ENCODE data around the gene ZNF500. TPM values are rescaled to one million over a fixed set of nuclear protein-coding genes. Genes with fewer than 3 reads are reported as not detected.
A peak's percentile ranks its signal among the peaks of the same experiment; 100 is the strongest.

The ZNF500 gene
- total RNA-seq, 1 donor from 2014 or later = 5.4 TPM

DNA sequence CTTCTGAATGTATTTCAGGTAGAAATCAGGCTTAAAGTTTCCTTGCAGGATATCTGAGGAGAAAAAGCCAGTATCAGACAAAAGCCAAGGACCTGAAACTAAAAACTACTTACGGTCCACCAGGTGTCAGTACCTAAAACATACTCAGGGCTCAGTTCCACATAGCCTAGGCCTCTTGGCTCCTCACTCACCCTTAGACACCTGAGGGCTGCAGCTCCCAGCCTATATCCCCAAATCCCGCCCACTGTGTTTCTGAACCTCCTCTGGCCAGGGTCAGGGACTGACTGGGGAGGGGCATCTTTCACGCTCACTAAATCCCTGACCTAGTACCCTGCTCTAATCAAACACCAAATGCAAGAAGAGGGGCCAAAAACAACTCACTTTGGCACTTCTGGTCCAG, 44.3 kb upstream of the ZNF500 start:
- peaks cover 97% of the 10 kb centered on the region for H3K36me3 ChIP-seq
- H3K27ac ChIP-seq (replicated peaks) = peak overlapping the region; percentile 93
- TF ChIP-seq, protein P1, sequence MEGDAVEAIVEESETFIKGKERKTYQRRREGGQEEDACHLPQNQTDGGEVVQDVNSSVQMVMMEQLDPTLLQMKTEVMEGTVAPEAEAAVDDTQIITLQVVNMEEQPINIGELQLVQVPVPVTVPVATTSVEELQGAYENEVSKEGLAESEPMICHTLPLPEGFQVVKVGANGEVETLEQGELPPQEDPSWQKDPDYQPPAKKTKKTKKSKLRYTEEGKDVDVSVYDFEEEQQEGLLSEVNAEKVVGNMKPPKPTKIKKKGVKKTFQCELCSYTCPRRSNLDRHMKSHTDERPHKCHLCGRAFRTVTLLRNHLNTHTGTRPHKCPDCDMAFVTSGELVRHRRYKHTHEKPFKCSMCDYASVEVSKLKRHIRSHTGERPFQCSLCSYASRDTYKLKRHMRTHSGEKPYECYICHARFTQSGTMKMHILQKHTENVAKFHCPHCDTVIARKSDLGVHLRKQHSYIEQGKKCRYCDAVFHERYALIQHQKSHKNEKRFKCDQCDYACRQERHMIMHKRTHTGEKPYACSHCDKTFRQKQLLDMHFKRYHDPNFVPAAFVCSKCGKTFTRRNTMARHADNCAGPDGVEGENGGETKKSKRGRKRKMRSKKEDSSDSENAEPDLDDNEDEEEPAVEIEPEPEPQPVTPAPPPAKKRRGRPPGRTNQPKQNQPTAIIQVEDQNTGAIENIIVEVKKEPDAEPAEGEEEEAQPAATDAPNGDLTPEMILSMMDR (IDR thresholded peaks at IDR 0.05; ENCODE audit: borderline replicate concordance) = no peak
- no peaks in the 10 kb centered on the region for H3K9me3 ChIP-seq (replicated peaks)
- no peaks in the 10 kb centered on the region for H3K27me3 ChIP-seq (ENCODE audit: low read depth)
- H3K4me1 ChIP-seq = peaks cover 28% of the 10 kb centered on the region
- intact Hi-C loops (cut with micrococcal nuclease) = no loop called here
- no peak for DNase-seq
- no peak overlapping the region for H3K4me3 ChIP-seq

DNA sequence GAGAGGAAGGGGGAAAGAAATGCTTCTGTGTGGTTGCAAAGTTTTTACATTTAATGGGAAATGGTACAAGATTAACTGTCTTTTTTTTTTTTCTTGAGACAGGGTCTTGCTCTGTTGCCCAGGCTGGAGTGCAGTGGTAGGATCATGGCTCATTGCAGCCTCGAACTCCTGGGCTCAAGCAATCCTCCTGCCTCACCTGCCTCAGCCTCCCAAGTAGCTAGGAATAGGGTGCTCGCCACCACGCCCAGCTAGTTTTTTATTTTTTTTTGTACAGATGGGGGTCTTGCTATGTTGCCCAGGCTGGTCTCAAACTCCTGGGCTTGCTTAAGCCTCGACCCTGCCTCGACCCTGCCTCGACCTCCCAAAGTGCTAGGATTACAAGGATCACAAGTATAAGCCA, 39.3 kb upstream of the ZNF500 start:
- Histone ChIP-seq H3K36me3 (peaks cover 69% of the 10 kb centered on the region), H3K4me1 (peaks cover 43% of the 10 kb centered on the region), H3K27me3 (ENCODE audit: low read depth) (no peaks in the 10 kb centered on the region), H3K4me3 (no peak overlapping the region), H3K27ac (replicated peaks) (peak overlapping the region; percentile 95), H3K9me3 (replicated peaks) (no peaks in the 10 kb centered on the region)
- DNase-seq = no peak
- intact Hi-C loops (cut with micrococcal nuclease) = no loop called here
- TF ChIP-seq, protein P1 (IDR thresholded peaks at IDR 0.05; ENCODE audit: borderline replicate concordance) = no peak

DNA sequence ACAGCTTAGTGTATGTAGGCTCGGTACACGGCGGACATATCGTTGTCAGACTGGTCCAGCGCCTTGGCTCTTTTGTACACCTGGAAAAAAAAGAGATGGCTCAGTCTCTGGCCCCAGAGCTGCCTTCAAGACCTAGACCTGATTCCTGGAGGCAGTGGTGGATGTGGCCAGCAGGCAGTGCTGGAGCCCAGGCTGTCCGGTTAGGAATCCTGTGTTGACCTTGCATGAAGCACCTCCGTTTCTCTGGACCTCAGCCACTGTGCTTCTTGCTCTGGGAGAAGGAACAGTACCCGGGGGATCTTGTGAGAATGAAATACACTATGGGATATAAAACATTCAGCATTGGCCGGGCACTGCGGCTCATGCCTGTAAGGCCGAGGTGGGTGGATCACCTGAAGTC, 38.3 kb upstream of the ZNF500 start:
- peak overlapping the region; percentile 95 for H3K27ac ChIP-seq (replicated peaks)
- H3K4me1 ChIP-seq = peaks cover 54% of the 10 kb centered on the region
- TF ChIP-seq, protein P1 (IDR thresholded peaks at IDR 0.05; ENCODE audit: borderline replicate concordance) = peak; percentile 61
- intact Hi-C loops (cut with micrococcal nuclease) = no loop called here
- H3K27me3 ChIP-seq (ENCODE audit: low read depth) = no peaks in the 10 kb centered on the region
- peak; percentile 51 for DNase-seq
- no peaks in the 10 kb centered on the region for H3K9me3 ChIP-seq (replicated peaks)
- H3K36me3 ChIP-seq = peaks cover 59% of the 10 kb centered on the region
- H3K4me3 ChIP-seq = no peak overlapping the region

DNA sequence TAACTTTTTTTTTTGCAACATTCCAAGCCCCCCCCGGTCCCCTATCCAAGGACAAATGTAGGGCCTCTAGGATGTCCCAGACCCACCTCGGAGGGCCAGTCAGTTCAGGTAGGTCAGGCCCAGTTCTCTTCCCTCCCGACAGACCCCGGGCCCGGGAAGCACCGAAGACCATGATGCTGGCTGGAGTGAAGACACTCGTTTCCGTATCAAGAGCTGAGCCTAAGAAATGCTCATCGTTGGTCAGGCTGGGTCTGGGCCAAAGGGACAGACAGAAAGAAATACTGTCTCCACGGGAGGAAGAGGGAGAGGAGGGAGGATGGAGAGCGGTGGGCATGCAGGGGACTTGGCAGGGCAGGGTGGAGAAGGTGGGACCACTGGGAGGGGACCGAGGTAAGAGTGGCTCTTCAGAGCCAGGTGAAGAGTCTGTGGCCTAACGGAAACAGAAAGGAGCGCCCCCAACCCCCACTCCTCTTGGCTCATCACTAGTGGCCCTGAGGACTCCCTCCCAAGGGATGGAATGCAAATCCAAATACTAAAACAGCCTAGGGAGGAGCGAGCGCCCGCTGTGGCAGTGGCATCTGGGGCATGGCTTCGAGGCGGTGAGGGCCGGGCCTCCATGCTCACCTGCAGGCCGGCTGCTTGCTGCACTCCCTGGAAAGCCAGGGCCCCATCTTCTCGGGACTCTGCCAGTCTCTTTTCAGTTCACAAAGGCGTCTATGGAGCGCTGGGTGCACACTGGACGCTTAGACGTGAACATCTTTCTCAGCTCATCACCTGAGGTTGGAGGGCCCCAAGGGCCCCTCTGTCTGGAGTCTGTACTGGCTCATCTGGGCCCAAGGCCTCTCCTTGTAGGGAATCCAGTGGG, 37.2 kb upstream of the ZNF500 start:
- DNase-seq = no peak
- H3K27me3 ChIP-seq (ENCODE audit: low read depth) = no peaks in the 10 kb centered on the region
- TF ChIP-seq, protein P1 (IDR thresholded peaks at IDR 0.05; ENCODE audit: borderline replicate concordance) = no peak
- peaks cover 60% of the 10 kb centered on the region for H3K4me1 ChIP-seq
- H3K36me3 ChIP-seq = peaks cover 54% of the 10 kb centered on the region
- H3K27ac ChIP-seq (replicated peaks) = peak overlapping the region; percentile 95
- H3K9me3 ChIP-seq (replicated peaks) = no peaks in the 10 kb centered on the region
- intact Hi-C loops (cut with micrococcal nuclease) = no loop called here
- no peak overlapping the region for H3K4me3 ChIP-seq

DNA sequence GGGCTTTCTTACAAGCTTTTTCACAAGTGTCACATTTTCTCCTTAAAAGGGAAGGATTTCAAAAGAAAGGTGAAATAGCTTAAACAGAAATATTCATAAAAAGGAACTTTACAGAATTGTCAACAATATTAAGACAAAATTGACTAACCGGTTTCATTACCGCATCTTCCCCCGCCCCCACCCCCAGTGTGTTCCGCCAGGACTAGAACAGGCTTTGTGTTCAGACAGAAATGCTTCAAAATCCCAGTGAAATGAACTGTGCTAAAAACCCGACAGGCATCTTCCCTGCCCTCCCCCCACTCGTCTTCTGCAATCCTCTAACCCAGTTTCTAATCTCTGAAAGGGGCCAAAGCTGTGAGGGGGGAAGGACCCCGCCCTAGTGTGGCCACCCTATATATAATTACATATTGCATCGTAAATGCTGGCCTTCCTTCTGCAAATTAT, 36.5 kb upstream of the ZNF500 start:
- H3K4me3 ChIP-seq = peak overlapping the region; percentile 98
- no peaks in the 10 kb centered on the region for H3K27me3 ChIP-seq (ENCODE audit: low read depth)
- DNase-seq = no peak
- intact Hi-C loops (cut with micrococcal nuclease) = no loop called here
- no peaks in the 10 kb centered on the region for H3K9me3 ChIP-seq (replicated peaks)
- peaks cover 60% of the 10 kb centered on the region for H3K4me1 ChIP-seq
- H3K36me3 ChIP-seq = peaks cover 52% of the 10 kb centered on the region
- H3K27ac ChIP-seq (replicated peaks) = peak overlapping the region; percentile 95
- TF ChIP-seq, protein P1 (IDR thresholded peaks at IDR 0.05; ENCODE audit: borderline replicate concordance) = no peak
